Gastrocnemius medialis (tissue), 4 donors: ENCODE results near the gene CDH4. TPM values are rescaled to one million over a fixed set of nuclear protein-coding genes. Genes with fewer than 3 reads are reported as not detected.

Source experiments
- ATAC-seq, 2 donors: fragments of 150-250 bp; one replicate each; pipeline ENCODE4 v1.9.1; 2016
- DNase-seq, 2 donors: peaks; one replicate each; pipeline ENCODE4 v3.0.0-alpha.2; 2019
- H3K27ac ChIP-seq, 4 donors: fragments of 200-600 bp; sonication (generic); 1 replicate in 1 of 4; 2 replicates in 3 of 4; pipeline ENCODE4 v1.5.1; 2016 to 2018; ENCODE audit warnings: mild to moderate bottlenecking in 2 of 4, moderate library complexity in 1 of 4
- H3K27me3 ChIP-seq, 3 donors: fragments of 200-600 bp; sonication (generic) in 2 of 3; 1 replicate in 1 of 3; 2 replicates in 2 of 3; pipeline versions ENCODE4 v1.5.1 to v1.6.0; 2016 to 2019; ENCODE audit warnings: mild to moderate bottlenecking in 1 of 3, moderate library complexity in 1 of 3
- H3K36me3 ChIP-seq, 2 donors: fragments of 200-600 bp; sonication (generic) in 1 of 2; one replicate each; pipeline ENCODE4 v1.5.1; 2017 to 2018
- H3K4me1 ChIP-seq, 2 donors: fragments of 200-600 bp; sonication (generic) in 1 of 2; one replicate each; pipeline ENCODE4 v1.5.1; 2016 to 2017; ENCODE audit warnings: mild to moderate bottlenecking in 2 of 2
- H3K4me3 ChIP-seq, 4 donors: fragments of 200-600 bp; sonication (generic) in 3 of 4; 1 replicate in 1 of 4; 2 replicates in 3 of 4; pipeline ENCODE4 v1.5.1; 2016 to 2019; ENCODE audit warnings: mild to moderate bottlenecking in 2 of 4
- H3K9me3 ChIP-seq, 3 donors: fragments of 200-600 bp; sonication (generic) in 2 of 3; 1 replicate in 1 of 3; 2 replicates in 2 of 3; pipeline ENCODE4 v1.5.1; 2016 to 2019
- POLR2A ChIP-seq, 2 donors: fragments of 450-650 bp; IDR thresholded peaks; one replicate each; pipeline ENCODE4 v1.6.1; 2017; ENCODE audit warnings: antibody characterized with exemption in 2 of 2, mild to moderate bottlenecking in 2 of 2, moderate library complexity in 2 of 2
- in situ Hi-C, 4 donors: fragments of 200-750 bp; cut with MboI; loops; one replicate each; pipeline versions ENCODE4 v1.15.0 to v1.8.0; 2017; ENCODE audit warnings: low sequenced_read_pairs in 4 of 4
- intact Hi-C: fragments of 100-400 bp; cut with DNase I; formaldehyde crosslinking; loops from one replicate; pipeline ENCODE4 v1.15.1; 2023; ENCODE audit warnings: low total_unique reads
- total RNA-seq, 4 donors: library from RNA; depleted of rRNA; stranded (reverse); fragments of >200 nt; gene quantifications; one replicate each; pipeline versions ENCODE4 v1.1.0 to v1.2.3, GENCODE V29; 2016
- TF ChIP-seq, protein P1 (sequence below), 5 experiments: fragments of 450-650 bp in 3 of 5; fragments of 200-600 bp in 2 of 5; sonication (generic) in 2 of 5; IDR thresholded peaks in 4 of 5; conservative IDR thresholded peaks in 1 of 5; 1 replicate in 4 of 5; 2 replicates in 1 of 5; pipeline ENCODE4 v1.5.1; 2016 to 2019; ENCODE audit warnings: antibody characterized with exemption in 5 of 5, mild to moderate bottlenecking in 3 of 5, moderate library complexity in 3 of 5

CDH4 gene
- total RNA-seq, 4 donors from 2014 or later, result 0.38 to 1.2 (median 0.86) TPM

DNA sequence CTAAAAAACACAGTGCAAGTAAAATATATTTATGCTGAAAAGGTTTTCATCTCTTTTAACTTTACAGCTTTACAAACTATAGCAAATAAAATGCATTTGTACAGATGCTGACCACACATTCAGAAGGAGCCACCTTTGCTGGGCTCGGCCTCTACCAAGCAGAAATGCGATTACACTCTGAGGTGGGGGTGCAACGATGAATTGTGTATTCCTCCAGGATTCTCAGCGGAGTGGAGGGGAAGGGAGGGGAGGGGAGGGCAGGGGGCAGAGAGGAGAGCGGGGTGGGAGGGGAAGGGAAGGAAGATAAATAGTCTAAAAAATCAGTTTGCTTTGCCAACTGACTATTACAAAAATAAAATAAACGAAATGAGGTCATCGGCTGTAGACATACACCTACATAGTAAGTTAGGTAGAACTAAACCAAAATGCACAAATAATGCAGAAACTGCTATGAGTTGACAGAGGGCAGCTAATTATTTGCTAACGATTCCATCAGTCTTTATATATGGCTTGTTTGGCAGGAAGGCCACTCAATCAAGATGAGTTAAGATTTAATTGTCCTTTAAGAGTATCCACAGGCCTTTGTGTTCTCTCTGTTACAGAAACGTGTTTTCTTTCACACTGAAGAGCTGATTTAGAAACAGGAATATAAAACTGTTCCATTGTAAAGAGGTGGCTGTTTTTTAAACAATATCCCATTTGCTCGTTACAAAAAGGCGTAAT, 723.5 kb downstream of the CDH4 start:
- no peak overlapping the region for H3K4me3 ChIP-seq
- intact Hi-C loops, result no loop called here
- TF ChIP-seq, protein P1, sequence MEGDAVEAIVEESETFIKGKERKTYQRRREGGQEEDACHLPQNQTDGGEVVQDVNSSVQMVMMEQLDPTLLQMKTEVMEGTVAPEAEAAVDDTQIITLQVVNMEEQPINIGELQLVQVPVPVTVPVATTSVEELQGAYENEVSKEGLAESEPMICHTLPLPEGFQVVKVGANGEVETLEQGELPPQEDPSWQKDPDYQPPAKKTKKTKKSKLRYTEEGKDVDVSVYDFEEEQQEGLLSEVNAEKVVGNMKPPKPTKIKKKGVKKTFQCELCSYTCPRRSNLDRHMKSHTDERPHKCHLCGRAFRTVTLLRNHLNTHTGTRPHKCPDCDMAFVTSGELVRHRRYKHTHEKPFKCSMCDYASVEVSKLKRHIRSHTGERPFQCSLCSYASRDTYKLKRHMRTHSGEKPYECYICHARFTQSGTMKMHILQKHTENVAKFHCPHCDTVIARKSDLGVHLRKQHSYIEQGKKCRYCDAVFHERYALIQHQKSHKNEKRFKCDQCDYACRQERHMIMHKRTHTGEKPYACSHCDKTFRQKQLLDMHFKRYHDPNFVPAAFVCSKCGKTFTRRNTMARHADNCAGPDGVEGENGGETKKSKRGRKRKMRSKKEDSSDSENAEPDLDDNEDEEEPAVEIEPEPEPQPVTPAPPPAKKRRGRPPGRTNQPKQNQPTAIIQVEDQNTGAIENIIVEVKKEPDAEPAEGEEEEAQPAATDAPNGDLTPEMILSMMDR (IDR thresholded peaks at IDR 0.05 in 4 of 5, conservative IDR thresholded peaks at IDR 0.05 in 1 of 5), result no peak
- TF ChIP-seq POLR2A (IDR thresholded peaks at IDR 0.05), result no peak
- peaks cover 0 to 22% of the 10 kb centered on the region in 2 donors for H3K36me3 ChIP-seq
- DNase-seq (no peak), ATAC-seq (no peak)
- no peaks in the 10 kb centered on the region for H3K27me3 ChIP-seq
- in situ Hi-C loops, result no loop called here
- no peaks in the 10 kb centered on the region for H3K4me1 ChIP-seq
- no peaks in the 10 kb centered on the region for H3K9me3 ChIP-seq
- no peak overlapping the region for H3K27ac ChIP-seq

- in situ Hi-C loops, result no loop called here
- H3K4me3 ChIP-seq, result no peak overlapping the region
- no peak overlapping the region for H3K27ac ChIP-seq
- H3K27me3 ChIP-seq, result no peaks in the 10 kb centered on the region
- no peak for ATAC-seq
- TF ChIP-seq, protein P1 (IDR thresholded peaks at IDR 0.05 in 4 of 5, conservative IDR thresholded peaks at IDR 0.05 in 1 of 5), result no peak
- TF ChIP-seq POLR2A (IDR thresholded peaks at IDR 0.05), result no peak
- intact Hi-C loops, result no loop called here
- no peaks in the 10 kb centered on the region for H3K4me1 ChIP-seq
- DNase-seq, result no peak
- no peaks in the 10 kb centered on the region for H3K9me3 ChIP-seq
- peaks cover 0 to 22% of the 10 kb centered on the region in 2 donors for H3K36me3 ChIP-seq
These were observed 724.2 kb downstream of the CDH4 start for GRCh38 chr20:61976263-61976643.

DNA sequence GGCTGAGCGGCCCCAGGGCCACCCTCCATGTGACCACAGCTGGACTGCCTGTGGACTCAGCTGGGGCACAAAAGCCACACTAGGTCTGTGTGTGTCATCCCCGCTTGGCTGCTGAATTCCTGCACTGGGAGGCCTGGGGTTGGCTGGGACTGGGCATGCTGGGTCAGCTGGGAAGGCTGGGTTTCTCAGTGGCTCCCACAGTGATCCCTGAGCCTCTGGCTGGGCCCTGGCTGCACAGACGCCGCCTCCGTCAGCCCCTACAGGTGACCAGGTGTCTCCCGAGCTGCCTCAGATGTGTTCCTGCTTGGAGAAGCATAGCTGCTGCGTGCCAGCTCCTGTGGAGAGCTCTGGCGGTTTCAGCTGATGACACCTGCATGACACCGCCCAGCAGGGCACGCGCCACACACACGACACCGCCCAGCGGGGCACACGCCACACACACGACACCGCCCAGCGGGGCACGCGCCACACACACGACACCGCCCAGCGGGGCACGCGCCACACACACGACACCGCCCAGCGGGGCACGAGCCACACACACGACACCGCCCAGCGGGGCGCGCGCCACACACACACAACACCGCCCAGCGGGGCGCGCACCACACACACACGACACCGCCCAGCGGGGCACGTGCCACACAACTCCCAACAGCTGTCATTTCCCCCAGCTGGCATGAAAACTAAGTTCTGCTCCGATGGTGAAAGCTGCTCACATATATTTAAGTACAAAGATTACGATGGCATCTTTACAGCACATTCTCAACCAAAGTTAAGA, 724.8 kb downstream of the CDH4 start:
- no peak for ATAC-seq

GRCh38 chr20:61977419-61977786, 725.3 kb downstream of the CDH4 start:
- Histone ChIP-seq H3K9me3 (no peaks in the 10 kb centered on the region), H3K36me3 (peaks cover 0 to 21% of the 10 kb centered on the region in 2 donors), H3K27ac (no peak overlapping the region), H3K4me3 (no peak overlapping the region), H3K27me3 (no peaks in the 10 kb centered on the region), H3K4me1 (no peaks in the 10 kb centered on the region)
- in situ Hi-C loops, result no loop called here
- intact Hi-C loops, result no loop called here
- DNase-seq (no peak), ATAC-seq (no peak)
- TF ChIP-seq POLR2A (IDR thresholded peaks at IDR 0.05), result no peak
- TF ChIP-seq, protein P1 (IDR thresholded peaks at IDR 0.05 in 4 of 5, conservative IDR thresholded peaks at IDR 0.05 in 1 of 5), result no peak

More for the DNA sequence above, 724.8 kb downstream of the CDH4 start:
- H3K36me3 ChIP-seq, result peaks cover 0 to 22% of the 10 kb centered on the region in 2 donors
- DNase-seq, result no peak
- no peaks in the 10 kb centered on the region for H3K4me1 ChIP-seq
- no peak for TF ChIP-seq POLR2A (IDR thresholded peaks at IDR 0.05)
- TF ChIP-seq, protein P1 (IDR thresholded peaks at IDR 0.05 in 4 of 5, conservative IDR thresholded peaks at IDR 0.05 in 1 of 5), result no peak
- H3K9me3 ChIP-seq, result no peaks in the 10 kb centered on the region
- no peaks in the 10 kb centered on the region for H3K27me3 ChIP-seq
- intact Hi-C loops, result no loop called here
- in situ Hi-C loops, result no loop called here
- H3K27ac ChIP-seq, result no peak overlapping the region
- no peak overlapping the region for H3K4me3 ChIP-seq
